ENCODE results near the gene ABTB2. TPM values are rescaled to one million over a fixed set of nuclear protein-coding genes. Genes with fewer than 3 reads are reported as not detected.

Gene ABTB2
- total RNA-seq, 6 donors from 2014 or later, result 1.4 to 6.8 (median 4.7) TPM

DNA sequence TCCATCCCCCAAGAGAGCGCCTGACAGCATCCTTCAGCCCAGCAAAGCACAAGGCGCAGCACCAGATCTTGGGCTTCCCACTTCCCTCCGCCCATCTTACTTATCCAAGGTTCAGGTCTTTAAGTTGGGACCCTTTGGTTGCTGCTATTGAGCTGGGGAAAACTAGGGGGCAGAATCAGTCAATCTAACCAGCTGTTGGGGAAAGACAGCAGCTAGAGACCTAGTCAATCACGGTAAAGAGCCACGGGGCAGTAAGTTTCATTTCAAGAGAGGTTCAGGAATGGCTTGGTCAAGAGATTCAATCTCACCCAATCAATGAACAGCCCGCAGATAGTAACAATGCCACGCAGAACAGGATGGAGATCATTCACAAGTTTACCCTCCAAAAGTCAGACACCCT lies 1.7 kb downstream of the ABTB2 start:
- no peak for DNase-seq
- ATAC-seq (ENCODE audit: low FRiP score in 2 of 2), result no peak
- Histone ChIP-seq H3K27ac (no peak overlapping the region), H3K4me1 (peaks cover 25 to 33% (median 27%) of the 10 kb centered on the region in 4 donors), H3K9me3 (no peaks in the 10 kb centered on the region), H3K27me3 (peaks cover 0 to 4% (median 0%) of the 10 kb centered on the region in 4 donors), H3K4me3 (peak overlapping the region in 3 of 4 donors; percentile 51 to 62 (median 53)), H3K36me3 (no peaks in the 10 kb centered on the region)
- TF ChIP-seq, protein P1, sequence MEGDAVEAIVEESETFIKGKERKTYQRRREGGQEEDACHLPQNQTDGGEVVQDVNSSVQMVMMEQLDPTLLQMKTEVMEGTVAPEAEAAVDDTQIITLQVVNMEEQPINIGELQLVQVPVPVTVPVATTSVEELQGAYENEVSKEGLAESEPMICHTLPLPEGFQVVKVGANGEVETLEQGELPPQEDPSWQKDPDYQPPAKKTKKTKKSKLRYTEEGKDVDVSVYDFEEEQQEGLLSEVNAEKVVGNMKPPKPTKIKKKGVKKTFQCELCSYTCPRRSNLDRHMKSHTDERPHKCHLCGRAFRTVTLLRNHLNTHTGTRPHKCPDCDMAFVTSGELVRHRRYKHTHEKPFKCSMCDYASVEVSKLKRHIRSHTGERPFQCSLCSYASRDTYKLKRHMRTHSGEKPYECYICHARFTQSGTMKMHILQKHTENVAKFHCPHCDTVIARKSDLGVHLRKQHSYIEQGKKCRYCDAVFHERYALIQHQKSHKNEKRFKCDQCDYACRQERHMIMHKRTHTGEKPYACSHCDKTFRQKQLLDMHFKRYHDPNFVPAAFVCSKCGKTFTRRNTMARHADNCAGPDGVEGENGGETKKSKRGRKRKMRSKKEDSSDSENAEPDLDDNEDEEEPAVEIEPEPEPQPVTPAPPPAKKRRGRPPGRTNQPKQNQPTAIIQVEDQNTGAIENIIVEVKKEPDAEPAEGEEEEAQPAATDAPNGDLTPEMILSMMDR (IDR thresholded peaks at IDR 0.05), result no peak
- TF ChIP-seq POLR2AphosphoS5 (IDR thresholded peaks at IDR 0.05) (no peak), POLR2A (IDR thresholded peaks at IDR 0.05) (no peak), EP300 (IDR thresholded peaks at IDR 0.05) (no peak)
- 38 to 45% methylated on average over 6 to 7 of the region's 7 CpGs for WGBS, 2 donors

DNA sequence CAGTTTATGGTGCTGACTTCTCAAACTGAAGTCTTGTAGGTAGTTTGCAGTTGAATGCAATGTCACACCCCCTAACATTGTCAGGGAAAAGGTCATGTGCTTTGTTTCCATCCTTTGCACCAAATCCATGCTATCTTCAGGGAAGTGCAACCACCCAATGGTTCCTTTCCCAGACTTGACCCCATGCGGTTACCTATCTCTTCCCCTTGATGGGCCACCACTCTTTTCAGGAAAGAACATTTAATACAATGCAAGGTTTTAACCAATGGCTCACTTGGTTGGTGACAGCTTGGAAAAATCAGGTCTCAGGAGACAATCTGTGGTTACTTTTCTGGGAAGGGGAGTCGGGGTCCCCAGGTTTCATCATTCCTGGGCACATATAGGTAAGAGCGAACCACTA lies 2.1 kb downstream of the ABTB2 start:
- Histone ChIP-seq H3K4me1 (peaks cover 25 to 33% (median 27%) of the 10 kb centered on the region in 4 donors), H3K27me3 (peaks cover 0 to 4% (median 0%) of the 10 kb centered on the region in 4 donors), H3K27ac (no peak overlapping the region), H3K9me3 (no peaks in the 10 kb centered on the region), H3K4me3 (peak overlapping the region in 2 of 4 donors; percentile 51 to 53), H3K36me3 (no peaks in the 10 kb centered on the region)
- DNase-seq, result no peak
- 74 to 79% methylated on average over 3 of the region's 3 CpGs for WGBS, 2 donors
- TF ChIP-seq EP300 (IDR thresholded peaks at IDR 0.05) (no peak), POLR2A (IDR thresholded peaks at IDR 0.05) (no peak), POLR2AphosphoS5 (IDR thresholded peaks at IDR 0.05) (no peak)
- TF ChIP-seq, protein P1 (IDR thresholded peaks at IDR 0.05), result no peak
- no peak for ATAC-seq (ENCODE audit: low FRiP score in 2 of 2)

- ATAC-seq (ENCODE audit: low FRiP score in 2 of 2) (no peak), DNase-seq (no peak)
- Histone ChIP-seq H3K9me3 (no peaks in the 10 kb centered on the region), H3K4me3 (no peak overlapping the region), H3K4me1 (peaks cover 25 to 33% (median 27%) of the 10 kb centered on the region in 4 donors), H3K27me3 (peaks cover 0 to 4% (median 0%) of the 10 kb centered on the region in 4 donors), H3K27ac (no peak overlapping the region), H3K36me3 (no peaks in the 10 kb centered on the region)
- TF ChIP-seq, protein P1 (IDR thresholded peaks at IDR 0.05), result no peak
- TF ChIP-seq POLR2A (IDR thresholded peaks at IDR 0.05) (no peak), EP300 (IDR thresholded peaks at IDR 0.05) (no peak), POLR2AphosphoS5 (IDR thresholded peaks at IDR 0.05) (no peak)
Measured at GRCh38 chr11:34354782-34355181, 3.0 kb downstream of the ABTB2 start.

GRCh38 chr11:34353881-34354280 lies 3.9 kb downstream of the ABTB2 start:
- Histone ChIP-seq H3K27ac (no peak overlapping the region), H3K27me3 (peaks cover 0 to 4% (median 0%) of the 10 kb centered on the region in 4 donors), H3K36me3 (no peaks in the 10 kb centered on the region), H3K4me3 (no peak overlapping the region), H3K4me1 (peaks cover 23 to 31% (median 27%) of the 10 kb centered on the region in 4 donors), H3K9me3 (no peaks in the 10 kb centered on the region)
- ATAC-seq (ENCODE audit: low FRiP score in 2 of 2) (no peak), DNase-seq (no peak)
- 85 to 87% methylated on average over 4 of the region's 4 CpGs for WGBS, 2 donors
- TF ChIP-seq, protein P1 (IDR thresholded peaks at IDR 0.05), result no peak
- no peak for TF ChIP-seq POLR2AphosphoS5 (IDR thresholded peaks at IDR 0.05)
- no peak for TF ChIP-seq EP300 (IDR thresholded peaks at IDR 0.05)
- no peak for TF ChIP-seq POLR2A (IDR thresholded peaks at IDR 0.05)

All from upper lobe of left lung (tissue), 6 donors.